PFSK-1 (cell line): ENCODE measurements around the gene CROCC2.

Experiments
- FOXP2 ChIP-seq: optimal IDR thresholded peaks from 2 replicates; pipeline ENCODE3; 2011; ENCODE audit warnings: borderline replicate concordance, control low read depth, inconsistent platforms; ENCODE audit not compliant: insufficient read depth; ENCODE audit errors: extremely low read length, extremely low read depth
- POLR2AphosphoS5 ChIP-seq: IDR thresholded peaks from 2 replicates; pipeline ENCODE4 v1.6.1; 2012; ENCODE audit warnings: low read depth, mild to moderate bottlenecking, control low read depth, low read length, moderate library complexity
- REST ChIP-seq, 2 experiments: IDR thresholded peaks; 2 replicates each; pipeline versions ENCODE4 v1.6.1 to v1.8.0; 2011 to 2012; ENCODE audit warnings: low read depth in 2 of 2, low read length in 2 of 2, control low read depth in 1 of 2, inconsistent platforms in 1 of 2, mild to moderate bottlenecking in 1 of 2, moderate library complexity in 1 of 2; ENCODE audit not compliant: insufficient read depth in 1 of 2

GRCh38 chr2:240873805-240874714, 32.1 kb upstream of the CROCC2 start:
- TF ChIP-seq FOXP2 (no peak), POLR2AphosphoS5 (no peak), REST (IDR thresholded peaks at IDR 0.05; ENCODE audit: insufficient read depth in 1 of 2, low read depth in 2 of 2, low read length in 2 of 2) (no peak)
